HepG2 (cell line): ENCODE results near the gene EDEM1. TPM values are rescaled to one million over a fixed set of nuclear protein-coding genes. Genes with fewer than 3 reads are reported as not detected.

ENCODE experiments used
- AGO2 ChIP-seq: fragments of 200-400 bp; formaldehyde crosslinking; optimal IDR thresholded peaks from 2 replicates; pipeline ENCODE3; 2017; ENCODE audit warnings: mild to moderate bottlenecking, low read depth, low read length, moderate library complexity
- FOXA3 ChIP-seq: IDR thresholded peaks from 2 replicates; pipeline ENCODE4 v1.6.1; 2016; ENCODE audit warnings: missing genetic modification reagents, missing compliant biosample characterization
- KLF6 ChIP-seq: IDR thresholded peaks from 2 replicates; pipeline ENCODE4 v1.8.0; 2016; ENCODE audit warnings: missing biosample characterization, missing genetic modification reagents
- MIXL1 ChIP-seq: IDR thresholded peaks from 2 replicates; pipeline ENCODE4 v1.6.1; 2016
- ZNF230 ChIP-seq: sonication (generic); formaldehyde crosslinking; IDR thresholded peaks from 2 replicates; pipeline ENCODE4 v1.4.0; 2020; ENCODE audit warnings: mild to moderate bottlenecking, missing genetic modification reagents
- polyA plus RNA-seq, 8 experiments: library from polyadenylated mRNA; depleted of rRNA in 3 of 8; stranded (reverse) in 7 of 8; unstranded in 1 of 8; fragments of >200 nt; fragmentation: Illumina TruSeq in 4 of 8; extraction: Trizol in 4 of 8; gene quantifications; 2 replicates each; pipeline versions ENCODE4 v1.2.1 to v1.2.3, GENCODE V29; 2011 to 2016; ENCODE audit warnings: low read depth in 4 of 8, missing spikeins in 1 of 8, mixed read lengths in 1 of 8; ENCODE audit not compliant: insufficient read depth in 1 of 8
- total RNA-seq, 5 experiments: library from RNA; depleted of rRNA; stranded (reverse); fragments of >200 nt; fragmentation: Illumina TruSeq; extraction: Trizol; gene quantifications; 2 replicates each; pipeline ENCODE4 v1.2.3, GENCODE V29; 2016; ENCODE audit warnings: low read depth in 1 of 5
- TF ChIP-seq, protein P1 (sequence below): IDR thresholded peaks from 2 replicates; pipeline ENCODE4 v1.6.1; 2016; ENCODE audit warnings: missing biosample characterization, missing genetic modification reagents, low read depth
- TF ChIP-seq, protein P2 (sequence below): sonication (generic); formaldehyde crosslinking; IDR thresholded peaks from 2 replicates; pipeline ENCODE4 v1.4.0; 2020; ENCODE audit warnings: mild to moderate bottlenecking, missing genetic modification reagents

Gene EDEM1
- total and polyA plus RNA-seq, 2 of the 13 experiments (the other 11 are each of a cell fraction or from before 2014, with no cell fraction given) = 13.8 to 25.8 TPM

GRCh38 chr3:5233026-5233425 is 45.5 kb downstream of the EDEM1 start (continued):
- TF ChIP-seq, protein P1, sequence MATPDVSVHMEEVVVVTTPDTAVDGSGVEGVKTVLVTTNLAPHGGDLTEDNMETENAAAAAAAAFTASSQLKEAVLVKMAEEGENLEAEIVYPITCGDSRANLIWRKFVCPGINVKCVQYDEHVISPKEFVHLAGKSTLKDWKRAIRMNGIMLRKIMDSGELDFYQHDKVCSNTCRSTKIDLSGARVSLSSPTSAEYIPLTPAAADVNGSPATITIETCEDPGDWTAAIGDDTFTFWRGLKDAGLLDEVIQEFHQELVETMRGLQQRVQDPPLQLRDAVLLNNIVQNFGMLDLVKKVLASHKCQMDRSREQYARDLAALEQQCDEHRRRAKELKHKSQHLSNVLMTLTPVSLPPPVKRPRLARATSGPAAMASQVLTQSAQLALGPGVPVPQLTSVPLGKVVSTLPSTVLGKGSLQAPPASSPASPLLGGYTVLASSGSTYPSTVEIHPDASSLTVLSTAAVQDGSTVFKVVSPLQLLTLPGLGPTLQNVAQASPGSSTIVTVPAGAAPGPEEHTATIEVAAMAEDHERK (CRISPR knock-in tag) = no peak
- TF ChIP-seq KLF6 = no peak
- TF ChIP-seq AGO2 = no peak
- TF ChIP-seq ZNF230 (CRISPR knock-in tag) = no peak
- TF ChIP-seq MIXL1 = no peak
- no peak for TF ChIP-seq FOXA3 (CRISPR knock-in tag)
- TF ChIP-seq, protein P2, sequence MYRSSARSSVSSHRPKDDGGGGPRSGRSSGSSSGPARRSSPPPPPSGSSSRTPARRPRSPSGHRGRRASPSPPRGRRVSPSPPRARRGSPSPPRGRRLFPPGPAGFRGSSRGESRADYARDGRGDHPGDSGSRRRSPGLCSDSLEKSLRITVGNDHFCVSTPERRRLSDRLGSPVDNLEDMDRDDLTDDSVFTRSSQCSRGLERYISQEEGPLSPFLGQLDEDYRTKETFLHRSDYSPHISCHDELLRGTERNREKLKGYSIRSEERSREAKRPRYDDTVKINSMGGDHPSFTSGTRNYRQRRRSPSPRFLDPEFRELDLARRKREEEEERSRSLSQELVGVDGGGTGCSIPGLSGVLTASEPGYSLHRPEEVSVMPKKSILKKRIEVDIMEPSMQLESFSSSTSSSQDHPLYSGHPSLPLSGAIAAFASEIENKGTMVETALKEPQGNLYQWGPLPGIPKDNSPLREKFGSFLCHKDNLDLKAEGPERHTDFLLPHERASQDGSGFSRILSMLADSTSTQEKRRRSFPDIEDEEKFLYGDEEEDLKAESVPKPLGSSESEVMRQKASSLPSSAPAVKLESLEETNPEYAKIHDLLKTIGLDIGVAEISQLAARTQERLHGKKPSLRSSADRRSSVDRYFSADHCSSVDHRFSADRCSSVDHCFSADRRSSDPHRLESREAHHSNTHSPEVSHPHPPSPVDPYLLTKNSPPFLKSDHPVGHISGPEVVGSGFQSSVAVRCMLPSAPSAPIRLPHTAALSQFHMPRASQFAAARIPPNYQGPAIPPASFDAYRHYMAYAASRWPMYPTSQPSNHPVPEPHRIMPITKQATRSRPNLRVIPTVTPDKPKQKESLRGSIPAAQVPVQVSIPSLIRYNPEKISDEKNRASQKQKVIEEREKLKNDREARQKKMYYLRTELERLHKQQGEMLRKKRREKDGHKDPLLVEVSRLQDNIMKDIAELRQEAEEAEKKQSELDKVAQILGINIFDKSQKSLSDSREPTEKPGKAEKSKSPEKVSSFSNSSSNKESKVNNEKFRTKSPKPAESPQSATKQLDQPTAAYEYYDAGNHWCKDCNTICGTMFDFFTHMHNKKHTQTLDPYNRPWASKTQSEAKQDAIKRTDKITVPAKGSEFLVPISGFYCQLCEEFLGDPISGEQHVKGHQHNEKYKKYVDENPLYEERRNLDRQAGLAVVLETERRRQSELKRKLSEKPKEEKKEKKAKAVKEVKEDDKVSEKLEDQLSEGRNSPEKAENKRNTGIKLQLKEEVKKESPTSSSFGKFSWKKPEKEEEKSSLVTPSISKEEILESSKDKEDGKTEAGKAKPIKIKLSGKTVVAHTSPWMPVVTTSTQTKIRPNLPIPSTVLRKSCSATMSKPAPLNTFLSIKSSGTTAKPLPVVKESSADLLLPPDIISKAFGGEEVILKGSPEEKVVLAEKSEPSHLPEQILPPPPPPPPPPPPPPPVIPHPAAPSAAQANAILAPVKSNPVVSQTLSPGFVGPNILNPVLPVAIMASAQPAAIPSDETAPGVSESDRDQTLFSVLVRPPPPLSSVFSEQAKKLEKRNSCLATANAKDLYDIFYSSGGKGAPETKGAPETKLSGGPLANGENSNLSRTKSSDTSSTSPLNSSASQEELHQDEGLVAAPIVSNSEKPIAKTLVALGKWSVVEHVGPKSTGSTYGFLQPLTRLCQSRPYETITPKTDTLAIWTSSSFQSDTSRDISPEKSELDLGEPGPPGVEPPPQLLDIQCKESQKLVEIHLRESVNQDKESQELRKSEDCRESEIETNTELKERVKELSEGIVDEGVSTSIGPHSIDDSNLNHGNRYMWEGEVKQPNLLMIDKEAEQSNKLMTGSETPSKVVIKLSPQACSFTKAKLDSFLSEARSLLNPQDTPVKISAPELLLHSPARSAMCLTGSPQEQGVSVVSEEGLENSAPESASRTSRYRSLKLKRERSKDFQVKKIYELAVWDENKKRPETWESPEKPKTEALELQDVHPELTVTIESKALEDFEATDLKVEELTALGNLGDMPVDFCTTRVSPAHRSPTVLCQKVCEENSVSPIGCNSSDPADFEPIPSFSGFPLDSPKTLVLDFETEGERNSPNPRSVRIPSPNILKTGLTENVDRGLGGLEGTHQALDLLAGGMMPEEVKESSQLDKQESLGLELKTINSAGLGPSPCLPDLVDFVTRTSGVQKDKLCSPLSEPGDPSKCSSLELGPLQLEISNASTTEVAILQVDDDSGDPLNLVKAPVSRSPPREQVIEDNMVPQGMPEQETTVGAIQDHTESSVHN (CRISPR knock-in tag) = no peak
